ENCODE results near the gene KCNE1.
"Not testable (repeated sequence)": the region's sequence is repeated elsewhere in the genome, so short reads cannot be mapped to it uniquely, and the experiment has no call there.

Gene KCNE1

DNA sequence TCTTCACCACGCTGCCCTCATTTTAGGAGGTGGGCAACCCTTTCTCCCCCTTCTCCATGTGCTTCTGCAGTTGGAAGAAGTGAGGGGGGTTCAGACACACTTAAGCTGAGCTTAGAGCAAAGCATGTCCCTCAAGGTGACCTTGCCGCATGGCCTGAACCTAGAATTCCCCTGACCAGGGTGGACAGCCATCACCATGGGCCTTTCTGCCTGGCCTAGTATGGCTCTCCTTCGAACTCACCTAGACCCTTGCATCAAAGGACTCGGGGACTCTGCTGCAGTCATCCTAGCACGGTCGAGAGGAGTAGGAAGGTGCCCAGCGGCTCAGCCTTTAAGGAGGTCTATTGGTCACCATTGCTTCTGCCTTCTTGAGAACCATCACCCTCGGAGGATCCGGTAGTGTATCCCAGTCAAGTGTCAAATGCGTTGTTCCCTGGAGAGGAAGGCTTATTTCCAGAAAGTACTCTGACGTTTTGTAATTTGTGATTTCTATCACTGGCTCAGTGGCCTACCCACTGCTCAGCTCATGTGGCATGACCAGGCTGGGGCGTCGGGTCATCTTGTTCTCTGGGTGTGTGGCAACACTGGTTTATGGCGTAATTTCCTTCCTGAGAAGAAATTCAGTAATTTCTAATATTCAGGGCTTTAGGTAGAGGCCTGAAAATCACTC lies at the start of gene KCNE1:
Gene KCNE1, minus strand, starts transcription at position 424 of the 669 bp plus-strand sequence. CDS start 62,576 bp downstream, outside the sequence.
- no peak within 1 kb of the TSS for H3K4me3 Mint-ChIP-seq
- no peak for DNase-seq

DNA sequence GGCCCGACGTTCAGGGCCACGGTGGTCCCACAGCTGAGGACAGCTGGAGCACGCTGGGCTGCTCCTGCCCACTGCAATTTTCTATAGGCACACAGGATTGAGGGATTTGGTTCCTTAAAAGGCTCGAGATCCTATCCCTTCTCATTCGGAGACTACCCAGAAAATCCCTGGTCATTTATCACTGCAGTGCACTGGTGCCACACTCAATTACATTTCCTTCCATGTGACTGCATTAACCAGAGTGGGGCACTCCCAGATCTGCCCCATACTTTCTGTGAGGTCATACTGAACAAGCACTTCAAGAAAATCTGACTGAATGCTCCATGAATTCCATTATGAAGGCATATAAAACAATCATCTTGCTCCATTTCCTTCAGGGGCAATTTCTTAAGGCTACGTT lies 49.8 kb upstream of the KCNE1 start:
- Mint-ChIP-seq H3K9me3 (peaks cover 9 to 13% of the 10 kb centered on the region in 2 donors), H3K4me3 (no peak overlapping the region), H3K36me3 (peaks cover 20 to 35% of the 10 kb centered on the region in 2 donors), H3K27ac (no peak overlapping the region), H3K27me3 (no peaks in the 10 kb centered on the region), H3K4me1 (peaks cover 14 to 19% of the 10 kb centered on the region in 2 donors)
- DNase-seq (no peak), ATAC-seq (replicated peaks) (no peak)

More for the DNA sequence above, at the start of gene KCNE1:
- Mint-ChIP-seq H3K27ac (no peak within 1 kb of the TSS), H3K4me1 (peaks cover 3 to 8% of the 10 kb centered on the region in 2 donors), H3K36me3 (peaks cover 5% of the 10 kb centered on the region in 2 donors), H3K27me3 (peaks cover 0 to 9% of the 10 kb centered on the region in 2 donors), H3K9me3 (no peaks in the 10 kb centered on the region)
- no peak for ATAC-seq (replicated peaks)

DNA sequence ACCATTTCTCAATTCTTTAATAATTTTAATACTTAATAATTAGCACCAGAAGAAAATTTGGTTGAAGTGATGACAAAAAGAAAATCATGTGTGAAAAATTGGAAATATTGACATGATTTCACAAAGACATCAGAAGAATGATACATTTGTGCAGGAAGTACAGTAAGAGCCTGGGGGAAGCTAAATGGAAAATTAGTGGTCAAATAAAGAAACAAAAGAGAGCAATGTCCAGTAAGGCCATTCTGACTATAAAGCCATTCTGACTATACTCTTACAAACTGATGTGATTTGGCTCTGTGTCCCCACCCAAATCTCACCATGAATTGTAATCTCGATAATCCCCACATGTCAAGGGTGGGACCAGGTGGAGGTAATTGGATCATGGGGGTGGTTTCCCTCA lies 48.6 kb upstream of the KCNE1 start:
- Mint-ChIP-seq H3K4me3 (no peak overlapping the region), H3K27ac (no peak overlapping the region), H3K36me3 (peaks cover 20 to 30% of the 10 kb centered on the region in 2 donors), H3K27me3 (no peaks in the 10 kb centered on the region), H3K9me3 (peaks cover 9 to 13% of the 10 kb centered on the region in 2 donors), H3K4me1 (peaks cover 14 to 19% of the 10 kb centered on the region in 2 donors)
- no peak for DNase-seq
- no peak for ATAC-seq (replicated peaks)

DNA sequence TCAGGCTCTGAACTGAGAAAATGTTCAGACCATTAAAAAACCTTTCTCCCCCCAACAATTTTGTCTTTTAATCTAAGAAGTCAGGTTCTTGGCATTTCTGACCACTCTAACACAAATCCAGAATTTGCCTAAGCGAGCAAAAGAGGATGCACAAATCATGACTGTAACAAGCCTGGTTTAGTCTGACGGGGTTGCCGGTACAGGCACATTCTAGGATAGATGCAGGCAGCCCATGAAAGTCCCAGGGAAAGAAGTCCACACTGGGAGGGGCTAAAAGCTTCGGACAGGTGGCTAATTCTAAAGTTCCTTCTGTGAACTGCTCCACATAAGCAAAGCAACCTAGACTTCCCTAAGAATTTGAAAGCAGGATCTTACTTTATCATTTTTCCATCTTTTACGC lies 48.0 kb upstream of the KCNE1 start:
- H3K27ac Mint-ChIP-seq, result no peak overlapping the region
- ATAC-seq (replicated peaks) (no peak), DNase-seq (no peak)
- H3K4me1 Mint-ChIP-seq, result peaks cover 12 to 19% of the 10 kb centered on the region in 2 donors
- no peaks in the 10 kb centered on the region for H3K27me3 Mint-ChIP-seq
- H3K4me3 Mint-ChIP-seq, result no peak overlapping the region
- H3K36me3 Mint-ChIP-seq, result peaks cover 21 to 32% of the 10 kb centered on the region in 2 donors
- peaks cover 10 to 15% of the 10 kb centered on the region in 2 donors for H3K9me3 Mint-ChIP-seq

DNA sequence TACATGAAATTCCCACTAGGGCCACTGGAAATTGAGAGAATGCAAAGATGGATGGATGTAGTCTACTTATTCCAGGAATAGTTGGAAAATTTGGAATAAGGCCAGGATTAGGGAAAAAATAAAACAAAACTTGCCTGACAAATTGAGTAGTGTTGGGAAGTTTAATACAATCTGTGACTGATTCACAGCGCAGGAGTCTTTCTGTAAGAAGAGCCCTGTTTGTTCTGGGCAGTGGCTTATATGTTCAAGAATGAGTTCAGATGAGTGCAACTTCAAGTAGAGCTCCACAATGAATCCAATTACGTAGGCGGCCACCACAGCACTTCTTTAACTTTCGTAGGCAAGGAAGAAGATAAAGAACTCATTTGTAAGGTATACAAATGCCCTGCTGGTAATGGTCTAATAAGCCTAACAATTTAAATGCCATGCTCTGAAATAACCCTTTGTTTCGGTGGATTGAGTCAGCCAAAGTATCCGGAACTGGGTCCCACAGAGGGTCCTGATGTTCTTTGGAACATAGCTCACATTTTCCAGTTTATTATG lies 47.1 kb upstream of the KCNE1 start:
- Mint-ChIP-seq H3K36me3 (peaks cover 27 to 38% of the 10 kb centered on the region in 2 donors), H3K9me3 (peaks cover 17 to 22% of the 10 kb centered on the region in 2 donors), H3K27ac (no peak overlapping the region), H3K4me3 (no peak overlapping the region), H3K4me1 (peaks cover 10 to 18% of the 10 kb centered on the region in 2 donors), H3K27me3 (no peaks in the 10 kb centered on the region)
- peak in 1 of 2 donors; percentile 60 for ATAC-seq (replicated peaks)
- no peak for DNase-seq

DNA sequence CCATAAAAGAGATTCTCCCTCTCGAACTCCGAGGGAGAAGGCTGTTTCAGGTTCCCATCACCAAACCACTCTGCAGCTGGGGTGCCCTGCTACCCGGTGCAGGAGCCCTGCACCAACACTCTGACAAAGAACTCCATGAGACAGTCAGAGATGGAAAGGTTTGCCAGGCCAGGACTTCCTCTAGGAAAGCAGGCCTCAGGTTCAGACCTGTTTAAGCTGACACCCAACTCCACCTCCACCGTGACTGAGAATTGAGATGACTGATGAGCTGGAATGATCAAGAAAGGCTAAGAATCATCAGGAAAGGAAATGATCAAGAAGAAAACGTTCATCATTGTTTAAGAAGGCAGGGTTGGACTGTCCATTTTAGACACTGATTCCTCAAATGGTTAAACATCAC lies 46.2 kb upstream of the KCNE1 start:
- peaks cover 11 to 17% of the 10 kb centered on the region in 2 donors for H3K9me3 Mint-ChIP-seq
- DNase-seq (no peak), ATAC-seq (replicated peaks) (no peak)
- peaks cover 7 to 19% of the 10 kb centered on the region in 2 donors for H3K4me1 Mint-ChIP-seq
- no peaks in the 10 kb centered on the region for H3K27me3 Mint-ChIP-seq
- H3K4me3 Mint-ChIP-seq, result no peak overlapping the region
- H3K27ac Mint-ChIP-seq, result no peak overlapping the region
- peaks cover 21 to 32% of the 10 kb centered on the region in 2 donors for H3K36me3 Mint-ChIP-seq

DNA sequence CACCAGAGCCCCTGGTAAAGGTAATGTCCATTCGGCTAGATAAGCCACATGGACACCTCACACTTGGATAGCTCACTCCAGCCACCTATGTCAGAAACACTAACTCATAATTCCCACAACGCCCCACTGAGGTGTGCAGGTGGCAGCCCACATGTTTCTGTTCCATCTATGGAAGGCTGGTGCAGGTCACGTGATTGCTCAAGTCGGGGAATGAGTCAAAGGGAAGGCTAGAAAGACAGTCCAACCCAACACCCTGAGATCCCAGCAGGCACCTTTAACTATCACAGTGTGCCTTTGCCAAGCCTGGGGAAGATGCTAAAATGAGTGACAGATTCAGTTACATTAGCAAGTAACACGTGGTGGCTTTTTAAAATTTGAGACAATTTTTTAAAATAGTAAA lies 45.3 kb upstream of the KCNE1 start:
- Mint-ChIP-seq H3K4me1 (peaks cover 10 to 24% of the 10 kb centered on the region in 2 donors), H3K36me3 (peaks cover 17 to 24% of the 10 kb centered on the region in 2 donors), H3K9me3 (peaks cover 11 to 12% of the 10 kb centered on the region in 2 donors), H3K27ac (no peak overlapping the region), H3K4me3 (no peak overlapping the region), H3K27me3 (no peaks in the 10 kb centered on the region)
- no peak for DNase-seq
- peak; percentile 69 to 72 for ATAC-seq (replicated peaks)

DNA sequence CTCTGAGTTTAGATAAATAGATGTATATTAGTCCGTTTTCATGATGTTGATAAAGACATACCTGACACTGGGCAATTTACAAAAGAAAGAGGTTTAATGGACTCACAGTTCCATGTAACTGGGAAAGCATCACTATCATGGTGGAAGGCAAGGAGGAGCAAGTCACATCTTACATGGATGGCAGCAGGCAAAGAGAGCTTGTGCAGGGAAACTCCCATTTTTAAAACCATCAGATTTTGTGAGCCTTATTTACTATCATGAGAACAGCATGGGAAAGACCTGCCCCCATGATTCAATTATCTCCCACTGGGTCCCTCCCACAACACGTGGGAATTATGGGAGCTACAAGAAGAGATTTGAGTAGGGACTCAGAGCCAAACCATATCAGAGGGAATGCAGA lies 42.7 kb upstream of the KCNE1 start:
- peak overlapping the region; percentile 31 for H3K27ac Mint-ChIP-seq
- ATAC-seq (replicated peaks); H3K27me3 Mint-ChIP-seq; H3K4me3 Mint-ChIP-seq; DNase-seq: not testable (repeated sequence)
- peaks cover 10 to 19% of the 10 kb centered on the region in 2 donors for H3K4me1 Mint-ChIP-seq
- peaks cover 12 to 14% of the 10 kb centered on the region in 2 donors for H3K9me3 Mint-ChIP-seq
- H3K36me3 Mint-ChIP-seq, result peaks cover 25 to 34% of the 10 kb centered on the region in 2 donors

DNA sequence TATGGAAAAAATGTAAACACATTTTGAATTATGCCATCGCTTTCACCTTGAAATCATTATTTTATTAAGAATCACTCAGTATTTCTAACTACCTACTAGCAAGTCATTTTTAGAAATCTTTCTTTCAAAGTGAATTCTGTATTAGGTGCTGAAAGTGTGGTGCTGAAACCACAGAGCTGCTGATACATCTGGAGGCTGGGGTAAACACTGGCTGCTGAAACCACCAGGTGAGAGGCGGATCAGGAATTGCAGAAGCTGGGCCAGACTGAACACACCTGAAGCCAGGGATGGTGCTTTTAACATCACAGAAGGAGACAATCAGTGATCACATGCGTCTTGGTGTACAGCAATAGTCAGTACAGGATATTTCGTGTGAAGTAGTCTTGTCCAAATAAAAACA lies 42.2 kb upstream of the KCNE1 start:
- no peak for ATAC-seq (replicated peaks)

DNA sequence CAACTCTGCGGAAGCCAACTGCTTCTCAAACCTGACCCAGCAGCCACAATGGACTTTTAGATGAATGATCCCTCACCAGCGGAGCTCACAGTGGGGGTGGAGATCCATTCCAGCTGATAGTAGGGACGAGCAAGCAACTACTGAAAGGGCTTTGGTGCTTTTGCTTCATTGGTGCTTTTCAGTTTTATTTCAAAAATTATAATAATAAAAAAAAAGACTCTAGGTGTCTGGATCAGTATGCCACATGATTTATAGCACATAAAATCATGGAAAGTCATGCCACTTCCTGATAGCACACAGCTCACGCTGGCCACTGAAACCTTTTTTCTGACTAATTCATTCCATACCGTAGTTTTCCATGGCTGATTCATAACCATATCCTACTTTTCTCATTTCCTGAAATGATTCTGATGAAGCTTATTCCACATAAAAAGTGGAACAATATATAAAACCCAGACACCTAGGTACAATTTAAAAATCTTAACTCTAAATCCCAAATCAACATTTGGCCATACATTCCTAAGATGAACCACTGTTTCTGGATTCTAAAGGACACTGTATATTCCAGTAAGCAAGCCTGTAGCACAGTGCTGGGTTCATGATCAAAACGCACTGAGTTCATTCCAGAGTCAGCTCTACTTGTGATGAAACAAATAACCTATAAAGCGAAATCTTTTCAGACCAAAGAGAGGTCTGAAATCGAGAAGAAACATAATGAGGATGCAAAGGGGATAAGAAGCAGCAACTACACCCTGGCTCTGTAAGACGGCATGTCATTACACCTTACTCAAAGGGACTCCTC lies 41.3 kb upstream of the KCNE1 start:
- H3K27me3 Mint-ChIP-seq, result no peaks in the 10 kb centered on the region
- peaks cover 13 to 28% of the 10 kb centered on the region in 2 donors for H3K4me1 Mint-ChIP-seq
- peaks cover 12 to 14% of the 10 kb centered on the region in 2 donors for H3K9me3 Mint-ChIP-seq
- peaks cover 27 to 41% of the 10 kb centered on the region in 2 donors for H3K36me3 Mint-ChIP-seq
- no peak overlapping the region for H3K4me3 Mint-ChIP-seq
- peak overlapping the region; percentile 79 for H3K27ac Mint-ChIP-seq
- DNase-seq, result no peak
- peak; percentile 53 to 57 for ATAC-seq (replicated peaks)

More for the DNA sequence above, 42.2 kb upstream of the KCNE1 start:
- H3K27ac Mint-ChIP-seq, result no peak overlapping the region
- H3K27me3 Mint-ChIP-seq, result no peaks in the 10 kb centered on the region
- H3K9me3 Mint-ChIP-seq, result peaks cover 12 to 14% of the 10 kb centered on the region in 2 donors
- H3K4me3 Mint-ChIP-seq, result no peak overlapping the region
- no peak for DNase-seq
- H3K36me3 Mint-ChIP-seq, result peaks cover 27 to 37% of the 10 kb centered on the region in 2 donors
- H3K4me1 Mint-ChIP-seq, result peaks cover 10 to 22% of the 10 kb centered on the region in 2 donors

DNA sequence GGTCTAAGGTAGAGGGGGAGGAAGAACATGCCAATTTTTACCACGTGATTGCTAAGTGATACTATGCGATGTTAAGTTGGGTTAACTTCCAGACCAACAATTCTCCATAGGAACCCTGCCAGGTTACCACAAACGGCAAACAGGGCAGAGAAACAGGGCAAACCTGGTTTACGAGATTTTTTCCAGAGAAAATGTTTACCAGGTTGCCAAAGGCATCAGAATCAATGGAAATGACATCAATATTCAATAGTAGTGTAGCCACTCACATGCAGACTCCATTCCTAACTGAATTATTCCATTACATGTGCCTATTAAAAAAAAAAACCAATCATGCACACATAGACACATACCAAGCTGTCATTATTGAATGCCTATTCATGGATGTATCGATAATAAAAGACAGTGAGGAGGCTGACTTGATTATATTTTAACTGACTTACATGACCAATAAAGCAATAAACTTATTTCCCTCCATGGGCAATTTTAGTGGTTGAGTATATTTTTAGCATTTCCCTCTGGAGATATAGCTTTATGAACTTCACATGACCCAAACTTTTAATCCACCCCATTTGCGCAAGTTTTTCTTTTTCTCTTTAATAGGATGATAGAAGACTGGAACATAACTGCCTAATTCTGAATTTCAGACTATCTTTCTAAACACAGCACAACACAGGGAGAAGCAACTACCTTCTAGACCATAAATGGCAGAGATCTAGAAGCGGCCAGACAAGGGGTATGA lies 40.5 kb upstream of the KCNE1 start:
- Mint-ChIP-seq H3K36me3 (peaks cover 24 to 41% of the 10 kb centered on the region in 2 donors), H3K9me3 (peaks cover 12 to 14% of the 10 kb centered on the region in 2 donors), H3K27me3 (no peaks in the 10 kb centered on the region), H3K4me1 (peaks cover 11 to 33% of the 10 kb centered on the region in 2 donors), H3K27ac (peak overlapping the region; percentile 79), H3K4me3 (no peak overlapping the region)
- DNase-seq, result no peak
- no peak for ATAC-seq (replicated peaks)

DNA sequence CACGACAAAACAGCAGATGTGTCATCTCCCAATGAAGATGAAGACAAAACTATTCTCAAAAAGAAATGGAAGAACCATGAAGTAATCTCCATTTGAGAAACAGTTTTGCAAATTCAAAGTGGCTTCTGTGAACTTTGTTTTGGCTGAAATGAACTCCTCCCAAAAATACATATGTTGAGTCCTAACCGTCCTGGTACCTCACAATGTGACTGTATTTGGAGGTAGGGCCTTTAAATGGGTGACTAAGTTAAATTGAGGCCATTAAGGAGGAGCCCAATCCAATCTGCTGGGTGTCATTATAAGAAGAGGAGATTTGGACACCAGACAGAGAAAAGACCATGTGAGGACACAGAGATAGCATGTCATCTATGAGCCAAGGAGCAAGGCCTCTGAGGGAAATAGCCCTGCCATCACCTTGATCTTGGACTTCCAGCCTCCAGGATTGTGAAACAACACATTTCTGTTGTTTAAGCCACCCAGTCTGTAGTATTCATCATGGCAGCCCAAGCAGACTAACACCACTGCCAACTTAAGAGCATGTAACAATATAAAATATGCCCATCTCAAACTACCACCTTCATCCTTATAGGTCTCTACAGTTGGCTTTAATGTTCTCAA lies 38.3 kb upstream of the KCNE1 start:
- peaks cover 22 to 54% of the 10 kb centered on the region in 2 donors for H3K4me1 Mint-ChIP-seq
- no peak for ATAC-seq (replicated peaks)

DNA sequence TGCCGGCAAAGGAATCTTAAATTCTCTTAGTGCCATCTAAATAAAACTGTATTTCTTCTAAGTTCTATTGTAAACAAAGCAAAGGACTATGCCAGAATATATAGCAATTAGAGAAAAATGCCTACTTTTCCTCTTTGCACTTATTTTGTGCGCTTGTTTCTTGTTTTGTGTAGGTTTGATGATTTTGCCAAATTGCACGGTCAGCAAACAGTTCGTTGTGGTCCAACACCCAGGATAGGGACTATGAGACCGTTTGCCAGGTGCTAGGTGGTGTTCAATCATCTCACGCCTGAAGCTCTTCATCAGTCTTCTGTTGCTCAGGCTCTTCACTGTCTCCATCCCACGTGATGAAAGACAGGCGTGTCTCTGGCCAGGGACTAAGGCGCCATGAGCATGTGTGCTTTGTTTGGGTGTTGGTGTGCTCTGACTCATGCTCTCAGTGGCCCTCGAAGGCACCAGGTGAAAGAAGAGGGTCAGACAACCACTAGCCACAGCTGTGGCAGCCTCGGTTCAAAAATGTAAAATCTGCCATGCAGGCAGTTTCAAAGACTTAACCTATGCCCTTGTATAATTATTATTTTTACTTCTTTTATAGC lies 36.9 kb upstream of the KCNE1 start:
- peaks cover 32 to 68% of the 10 kb centered on the region in 2 donors for H3K4me1 Mint-ChIP-seq
- DNase-seq (no peak), ATAC-seq (replicated peaks) (no peak)
- no peak overlapping the region for H3K4me3 Mint-ChIP-seq
- H3K36me3 Mint-ChIP-seq, result peaks cover 16 to 29% of the 10 kb centered on the region in 2 donors
- peaks cover 0 to 6% of the 10 kb centered on the region in 2 donors for H3K9me3 Mint-ChIP-seq
- peak overlapping the region; percentile 90 for H3K27ac Mint-ChIP-seq
- H3K27me3 Mint-ChIP-seq, result no peaks in the 10 kb centered on the region

More for the DNA sequence above, 38.3 kb upstream of the KCNE1 start:
- DNase-seq, result no peak
- Mint-ChIP-seq H3K4me3 (no peak overlapping the region), H3K27ac (no peak overlapping the region), H3K36me3 (peaks cover 22 to 37% of the 10 kb centered on the region in 2 donors), H3K27me3 (no peaks in the 10 kb centered on the region), H3K9me3 (peaks cover 12 to 14% of the 10 kb centered on the region in 2 donors)

Measured in stimulated activated naive B cell treated with anti-CD40 and anti-IgM and Interleukin-4, amounts not matched to agents 10 μg/mL and 1 μg/mL and 100 μg/mL, for 72 hours (primary cell).